GM12872 (cell line): ENCODE results near the gene FKBP14.

Experiments used
- TF ChIP-seq, protein P1 (sequence below): IDR thresholded peaks from 3 replicates; pipeline ENCODE4 v1.5.1; 2011; ENCODE audit warnings: low read depth, mild to moderate bottlenecking, low read length, moderate library complexity; ENCODE audit not compliant: insufficient read depth

FKBP14 gene

DNA sequence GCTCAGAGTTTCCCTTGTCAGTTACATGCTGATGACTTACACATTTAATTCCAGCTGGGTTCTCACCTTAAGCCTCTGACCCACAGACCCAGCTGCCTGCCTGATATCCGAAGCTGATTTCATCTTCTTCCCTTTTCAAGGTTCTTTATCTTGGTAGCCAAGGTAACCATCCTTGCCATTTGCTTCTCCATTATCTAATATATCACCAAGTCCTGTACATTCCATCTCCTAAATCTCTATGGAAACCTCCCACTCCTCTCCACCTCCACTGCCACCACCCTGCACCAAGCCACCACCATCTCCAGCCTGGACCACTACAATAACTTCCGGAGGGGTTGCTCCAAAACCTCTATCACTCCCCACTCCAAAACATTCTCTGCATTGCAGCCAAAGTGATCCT is 56.8 kb downstream of the FKBP14 start:
- TF ChIP-seq, protein P1, sequence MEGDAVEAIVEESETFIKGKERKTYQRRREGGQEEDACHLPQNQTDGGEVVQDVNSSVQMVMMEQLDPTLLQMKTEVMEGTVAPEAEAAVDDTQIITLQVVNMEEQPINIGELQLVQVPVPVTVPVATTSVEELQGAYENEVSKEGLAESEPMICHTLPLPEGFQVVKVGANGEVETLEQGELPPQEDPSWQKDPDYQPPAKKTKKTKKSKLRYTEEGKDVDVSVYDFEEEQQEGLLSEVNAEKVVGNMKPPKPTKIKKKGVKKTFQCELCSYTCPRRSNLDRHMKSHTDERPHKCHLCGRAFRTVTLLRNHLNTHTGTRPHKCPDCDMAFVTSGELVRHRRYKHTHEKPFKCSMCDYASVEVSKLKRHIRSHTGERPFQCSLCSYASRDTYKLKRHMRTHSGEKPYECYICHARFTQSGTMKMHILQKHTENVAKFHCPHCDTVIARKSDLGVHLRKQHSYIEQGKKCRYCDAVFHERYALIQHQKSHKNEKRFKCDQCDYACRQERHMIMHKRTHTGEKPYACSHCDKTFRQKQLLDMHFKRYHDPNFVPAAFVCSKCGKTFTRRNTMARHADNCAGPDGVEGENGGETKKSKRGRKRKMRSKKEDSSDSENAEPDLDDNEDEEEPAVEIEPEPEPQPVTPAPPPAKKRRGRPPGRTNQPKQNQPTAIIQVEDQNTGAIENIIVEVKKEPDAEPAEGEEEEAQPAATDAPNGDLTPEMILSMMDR = no peak

DNA sequence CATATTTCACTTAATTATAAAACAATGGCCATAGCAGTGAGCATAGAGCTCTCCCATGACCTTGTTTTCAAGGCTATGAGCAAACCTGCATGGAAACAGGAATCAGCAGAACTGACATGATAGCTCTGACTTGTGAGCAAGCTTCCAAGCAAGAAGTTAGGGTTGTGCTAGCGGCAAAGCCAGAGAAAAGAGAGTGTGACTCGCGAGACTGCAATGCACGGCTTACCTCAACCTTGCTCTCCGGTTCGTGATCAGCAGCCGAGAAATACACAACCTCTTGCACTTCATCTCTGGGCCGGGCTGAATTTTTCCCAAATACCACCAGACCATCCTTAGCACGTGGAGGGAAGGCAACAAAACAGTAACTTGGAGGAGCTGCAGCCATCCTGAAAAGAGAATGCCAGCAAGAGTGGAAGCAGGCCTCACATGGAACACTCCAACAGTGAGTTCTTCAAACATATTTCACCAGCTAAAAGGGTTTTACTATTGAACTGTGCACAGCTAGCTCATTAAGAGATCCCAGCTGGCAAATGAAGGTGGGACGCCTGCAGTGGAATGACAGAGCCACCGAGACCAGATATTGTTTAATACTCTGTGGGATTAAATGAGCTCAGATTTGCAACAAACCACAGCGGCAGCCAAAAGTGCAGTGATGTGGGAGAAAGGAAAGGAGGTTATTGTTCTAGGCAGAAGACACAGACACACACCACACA is 57.7 kb downstream of the FKBP14 start:
- TF ChIP-seq, protein P1 = no peak

DNA sequence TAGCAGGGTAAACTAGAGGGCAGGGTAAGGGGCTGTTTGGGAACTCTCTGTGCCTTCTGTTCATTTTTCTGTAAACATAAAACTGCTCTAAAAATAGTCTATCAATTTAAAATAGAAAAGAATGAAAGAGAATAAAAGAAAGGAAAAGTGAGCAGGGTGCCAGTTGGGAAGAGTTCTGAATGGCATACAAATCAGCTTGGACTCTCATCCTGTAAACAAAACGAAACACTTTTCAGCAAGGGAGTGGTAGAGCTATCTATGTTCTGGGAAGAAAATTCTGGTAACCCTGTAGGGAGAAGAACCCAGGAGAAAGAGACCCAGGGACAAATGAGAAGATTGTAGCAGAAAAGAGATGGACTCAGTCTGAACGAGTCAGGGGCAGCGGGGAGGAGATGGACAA is 61.5 kb downstream of the FKBP14 start:
- TF ChIP-seq, protein P1 = no peak

DNA sequence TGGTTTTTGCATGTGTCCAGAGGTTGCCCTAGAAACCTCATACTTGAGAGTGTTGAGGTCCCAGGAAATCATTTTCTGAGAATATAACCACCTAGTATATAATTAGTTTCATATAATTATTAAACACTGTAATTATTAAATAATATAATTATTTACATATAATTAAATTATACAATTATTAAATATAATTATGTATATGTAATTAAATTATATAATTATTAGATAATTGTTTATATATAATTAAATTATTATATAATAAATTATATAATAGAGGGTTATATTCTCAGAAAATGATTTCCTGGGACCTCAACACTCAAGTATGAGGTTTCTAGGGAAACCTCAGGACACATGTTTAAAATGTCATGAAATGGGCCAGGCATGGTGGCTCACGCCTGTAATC is 64.5 kb downstream of the FKBP14 start:
- TF ChIP-seq, protein P1 = no peak
